T-helper 1 cell (primary cell): ENCODE measurements around the gene ARMC9.
"Not testable (repeated sequence)": the region's sequence is repeated elsewhere in the genome, so short reads cannot be mapped to it uniquely, and the experiment has no call there.

Experiments
- DNase-seq, 5 donors: peaks; one replicate each; pipeline ENCODE4 v3.0.0-alpha.2; 2012 to 2020

Gene ARMC9

GRCh38 chr2:231403421-231404182 lies 205.2 kb downstream of the ARMC9 start:
- DNase-seq: not testable (repeated sequence)

GRCh38 chr2:231404183-231404578 lies 205.8 kb downstream of the ARMC9 start:
- not testable (repeated sequence) for DNase-seq

GRCh38 chr2:231405601-231406367 lies 207.4 kb downstream of the ARMC9 start:
- not testable (repeated sequence) for DNase-seq

- not testable (repeated sequence) for DNase-seq
These were observed 209.3 kb downstream of the ARMC9 start for GRCh38 chr2:231407686-231408085.

GRCh38 chr2:231408304-231408703 lies 209.9 kb downstream of the ARMC9 start:
- DNase-seq: not testable (repeated sequence)

- DNase-seq: no peak
These were observed 211.3 kb downstream of the ARMC9 start for GRCh38 chr2:231409776-231410175.

- no peak for DNase-seq
These were observed 212.0 kb downstream of the ARMC9 start for GRCh38 chr2:231410293-231411004.

- no peak for DNase-seq
These were observed 212.8 kb downstream of the ARMC9 start for GRCh38 chr2:231411237-231411636.

GRCh38 chr2:231411831-231412617 lies 213.6 kb downstream of the ARMC9 start:
- DNase-seq: peak in 3 of 5 donors; percentile 18 to 39 (median 24)

GRCh38 chr2:231412618-231412963 lies 214.2 kb downstream of the ARMC9 start:
- DNase-seq: no peak

GRCh38 chr2:231413456-231413855 lies 215.0 kb downstream of the ARMC9 start:
- DNase-seq: no peak

GRCh38 chr2:231413921-231414476 lies 215.6 kb downstream of the ARMC9 start:
- DNase-seq: no peak

GRCh38 chr2:231415029-231415428 lies 216.6 kb downstream of the ARMC9 start:
- no peak for DNase-seq

- no peak for DNase-seq
These were observed 220.6 kb downstream of the ARMC9 start for GRCh38 chr2:231418820-231419640.

- DNase-seq: no peak
These were observed 222.7 kb downstream of the ARMC9 start for GRCh38 chr2:231421051-231421580.

- DNase-seq: no peak
These were observed 223.6 kb downstream of the ARMC9 start for GRCh38 chr2:231422056-231422455.

- DNase-seq: no peak
These were observed 224.7 kb downstream of the ARMC9 start for GRCh38 chr2:231423176-231423575.
